HG02798 (cell line): Measurements from ENCODE around the gene PEAK1.

Experiments used
- ATAC-seq: cut with Tn5 transposase; IDR thresholded peaks from one replicate; pipeline ENCODE4 v1.9.1; 2021; ENCODE audit warnings: mild to moderate bottlenecking; ENCODE audit not compliant: unreplicated experiment, poor library complexity

Gene PEAK1

GRCh38 chr15:77419836-77420609 lies at the start of gene PEAK1:
Gene PEAK1 (minus strand): TSS chr15:77420104. CDS start chr15:77181926, 238,178 bp downstream.
- ATAC-seq = peak; percentile 95

- no peak for ATAC-seq
Measured at GRCh38 chr15:77468896-77469295, 49.0 kb upstream of the PEAK1 start.

DNA sequence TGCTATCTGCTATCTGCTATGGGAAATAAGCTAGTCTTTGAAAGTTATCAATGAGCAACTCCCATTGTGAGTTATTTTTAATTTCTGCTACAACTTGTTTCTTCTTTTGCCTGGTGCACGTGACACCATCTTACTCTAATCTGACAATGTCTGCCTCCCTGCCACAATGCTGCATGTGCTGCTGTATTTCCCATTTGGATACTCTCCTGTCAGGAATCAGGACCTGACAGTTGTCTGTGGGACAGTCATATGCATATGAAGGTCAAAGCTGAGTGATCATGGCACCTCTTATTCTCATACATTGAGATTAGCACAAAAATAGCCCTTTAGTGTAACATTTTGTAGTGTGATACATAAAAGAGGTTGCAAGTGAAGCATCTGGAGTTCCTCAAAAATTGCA lies 46.6 kb upstream of the PEAK1 start:
- ATAC-seq = no peak

- ATAC-seq = no peak
Measured at GRCh38 chr15:77464129-77464865, 44.4 kb upstream of the PEAK1 start.

GRCh38 chr15:77461486-77461885 lies 41.6 kb upstream of the PEAK1 start:
- ATAC-seq = no peak

GRCh38 chr15:77459031-77459430 lies 39.1 kb upstream of the PEAK1 start:
- no peak for ATAC-seq

DNA sequence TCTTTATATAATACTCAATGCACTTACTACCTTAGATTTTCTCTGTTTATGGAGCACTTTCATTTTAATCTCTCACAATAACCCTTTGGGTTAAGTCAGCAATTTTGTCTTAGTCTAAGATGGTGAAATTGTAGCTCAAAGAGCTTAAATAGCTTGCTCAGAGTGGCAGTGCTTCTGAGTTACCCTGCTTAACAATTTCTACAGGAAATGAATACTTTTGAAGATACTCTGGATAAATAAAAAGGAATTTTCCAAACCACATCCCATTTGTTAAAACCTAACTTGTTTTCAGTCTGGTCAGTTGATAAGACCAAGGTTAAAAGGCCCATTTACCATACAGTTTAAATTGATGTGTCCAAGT lies 38.0 kb upstream of the PEAK1 start:
- ATAC-seq = no peak

DNA sequence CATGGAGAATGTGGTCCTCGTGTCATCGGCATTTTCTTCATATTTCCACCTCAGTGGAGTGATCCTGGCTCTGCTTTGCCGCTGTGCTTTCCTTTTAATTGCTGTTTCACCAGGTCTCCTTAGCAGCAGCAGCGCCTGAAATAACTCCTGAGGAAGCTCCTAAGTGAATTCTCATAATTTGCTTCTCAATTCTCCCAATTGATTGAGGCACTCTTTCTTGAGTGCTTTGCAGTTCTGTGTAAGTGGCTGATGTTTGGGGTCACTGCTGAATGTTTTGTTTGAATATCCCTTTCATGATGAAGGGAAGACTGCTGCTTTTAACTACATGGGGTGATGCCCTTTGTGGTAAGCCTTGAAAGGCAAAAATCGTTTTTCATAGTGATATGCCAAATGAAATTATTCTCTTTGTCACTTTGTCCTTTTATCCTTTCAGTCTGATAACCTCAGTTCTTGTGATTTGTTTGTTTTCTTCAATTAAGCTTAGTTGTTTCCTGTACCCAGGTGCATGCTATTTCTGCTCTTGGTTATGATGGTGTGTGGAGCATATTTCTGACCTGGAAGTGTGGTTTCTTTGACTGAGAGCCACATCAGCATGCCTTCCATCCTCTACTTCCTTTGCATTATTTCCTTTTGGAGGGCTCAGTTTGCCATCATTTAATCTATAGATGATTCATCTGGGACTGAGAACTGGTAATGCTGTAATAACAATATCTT lies 37.4 kb upstream of the PEAK1 start:
- no peak for ATAC-seq

DNA sequence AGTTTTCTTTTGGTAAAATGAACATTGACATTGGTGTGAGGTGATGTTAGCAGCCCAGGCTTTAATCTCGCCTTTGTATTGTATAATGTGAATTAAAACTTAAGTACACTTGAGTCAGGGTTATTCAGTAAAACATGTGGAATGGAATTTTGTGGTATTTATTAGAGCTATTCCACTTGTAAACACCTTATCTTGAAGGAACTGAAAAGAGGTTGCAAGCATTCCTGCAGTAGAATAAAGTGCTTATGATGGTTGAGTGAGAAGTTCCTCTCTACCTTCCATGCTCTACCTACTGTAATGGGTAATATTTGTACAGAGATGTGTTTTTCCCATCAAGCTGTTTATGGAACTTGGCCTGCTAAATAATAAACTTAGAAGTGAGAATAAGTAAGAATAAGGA lies 36.8 kb upstream of the PEAK1 start:
- no peak for ATAC-seq

- ATAC-seq = no peak
Measured at GRCh38 chr15:77455696-77456321, 35.9 kb upstream of the PEAK1 start.

DNA sequence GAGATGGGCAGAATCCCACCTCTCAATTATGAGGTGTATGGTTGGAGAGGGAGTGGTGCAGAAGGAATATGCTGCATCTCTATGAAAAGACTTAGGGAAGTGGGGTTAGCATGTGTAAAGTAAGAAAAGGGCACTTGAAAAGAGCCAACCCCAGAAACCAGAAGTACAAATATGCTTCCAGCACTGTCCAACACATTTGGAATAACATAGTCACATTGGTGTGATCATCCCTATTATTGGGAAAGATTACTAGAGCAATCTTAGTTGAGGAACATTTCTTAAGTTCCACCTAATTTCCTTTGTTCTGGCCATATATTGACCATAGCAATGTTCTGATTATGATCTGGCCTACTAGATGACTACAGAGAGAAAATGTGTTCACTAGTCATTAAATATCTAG lies 35.0 kb upstream of the PEAK1 start:
- ATAC-seq = no peak

DNA sequence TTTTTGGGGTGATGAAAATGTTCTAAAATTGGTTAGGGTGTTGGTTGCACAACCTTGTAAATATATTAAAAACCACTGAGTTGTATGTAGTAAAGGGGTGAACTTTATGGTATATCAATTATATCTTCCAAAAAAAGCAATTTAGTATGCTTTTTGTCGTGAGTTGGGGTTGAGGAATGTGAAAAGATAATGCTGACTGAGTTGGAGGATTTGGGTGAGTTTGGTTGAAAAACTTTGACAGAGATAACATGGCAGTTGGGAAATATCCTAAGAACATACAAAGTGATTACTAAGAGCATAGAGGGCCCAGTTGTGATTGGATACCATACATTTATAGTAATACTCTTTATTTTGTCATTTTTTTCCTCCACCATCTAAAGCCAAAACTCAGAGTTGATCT lies 34.4 kb upstream of the PEAK1 start:
- no peak for ATAC-seq

GRCh38 chr15:77446840-77447390 lies 27.0 kb upstream of the PEAK1 start:
- no peak for ATAC-seq

DNA sequence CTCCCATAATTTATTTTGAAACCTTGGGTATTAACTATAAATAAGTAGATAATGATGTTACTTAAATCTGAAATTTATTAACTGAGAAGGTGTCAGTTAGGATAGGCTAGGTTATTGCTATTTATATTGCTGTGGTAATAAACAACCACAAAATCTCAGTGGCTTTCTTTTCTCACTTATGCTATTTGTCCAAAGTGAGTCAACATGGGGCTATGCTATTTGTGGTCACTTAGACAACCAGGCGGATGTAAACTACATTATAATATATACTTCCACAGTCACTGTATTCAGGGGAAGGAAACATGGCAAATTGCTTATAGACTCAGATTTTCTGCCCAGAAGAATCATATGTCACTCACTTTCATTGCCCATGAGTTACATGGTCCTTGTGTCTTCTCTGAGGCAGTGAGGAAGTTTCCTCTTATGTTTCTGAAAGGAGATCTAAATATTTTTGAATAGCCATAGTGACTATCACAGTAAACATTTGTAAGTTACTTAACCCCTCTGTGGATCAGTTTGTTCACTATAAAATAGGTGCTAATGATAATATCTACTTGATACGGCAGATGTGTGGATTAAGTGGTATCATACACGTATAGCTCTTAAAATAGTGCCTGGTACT lies 20.6 kb upstream of the PEAK1 start:
- peak; percentile 87 for ATAC-seq

- no peak for ATAC-seq
Measured at GRCh38 chr15:77437264-77437663, 17.4 kb upstream of the PEAK1 start.

GRCh38 chr15:77436822-77437221 lies 16.9 kb upstream of the PEAK1 start:
- ATAC-seq = no peak

DNA sequence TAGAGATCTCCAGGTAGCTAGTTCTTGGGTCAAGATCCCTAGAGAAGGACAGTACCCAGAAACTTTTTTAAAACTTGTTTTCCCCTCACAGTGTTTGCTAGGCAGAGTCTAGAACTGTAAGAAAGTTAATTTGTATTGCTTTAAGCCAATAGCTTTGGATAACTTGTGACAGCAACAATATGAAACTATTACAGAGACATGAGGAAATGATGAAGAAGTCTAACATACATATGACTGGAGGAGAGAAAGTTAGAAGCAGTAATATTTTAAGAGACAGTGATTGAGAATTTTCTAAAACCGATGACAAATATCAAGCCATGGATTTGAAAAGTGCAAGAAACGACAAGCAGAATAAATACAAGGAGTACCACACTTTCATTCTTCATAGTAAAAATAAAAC lies 10.7 kb upstream of the PEAK1 start:
- no peak for ATAC-seq

- ATAC-seq = no peak
Measured at GRCh38 chr15:77430213-77430612, 10.3 kb upstream of the PEAK1 start.

- ATAC-seq = no peak
Measured at GRCh38 chr15:77426871-77427270, 7.0 kb upstream of the PEAK1 start.

GRCh38 chr15:77426377-77426776 lies 6.5 kb upstream of the PEAK1 start:
- no peak for ATAC-seq
